MM.1S (cell line): ENCODE results near the gene CFAP61.

Experiments
- DNase-seq: peaks from one replicate; pipeline ENCODE4 v3.0.0-alpha.2; 2015
- H2AFZ ChIP-seq: fragments of 300-600 bp; sonication (generic); 2 replicates; pipeline ENCODE4 v1.6.0; 2016; ENCODE audit warnings: antibody characterized with exemption, low read length
- H3F3A ChIP-seq: fragments of 300-600 bp; sonication (generic); 2 replicates; pipeline ENCODE4 v1.6.1; 2016; ENCODE audit warnings: mild to moderate bottlenecking, antibody characterized with exemption, low read length, moderate library complexity, mixed read lengths; ENCODE audit not compliant: insufficient read depth
- H3K27ac ChIP-seq: fragments of 300-600 bp; sonication (generic); 2 replicates; pipeline ENCODE4 v1.5.1; 2016; ENCODE audit warnings: mild to moderate bottlenecking, low read length
- H3K27me3 ChIP-seq: fragments of 300-600 bp; sonication (generic); replicated peaks from 2 replicates; pipeline ENCODE4 v1.6.0; 2016; ENCODE audit warnings: low read length; ENCODE audit not compliant: insufficient read depth
- H3K36me3 ChIP-seq: fragments of 300-600 bp; sonication (generic); replicated peaks from 2 replicates; pipeline ENCODE4 v1.6.1; 2016; ENCODE audit warnings: mild to moderate bottlenecking, low read length, mixed read lengths; ENCODE audit not compliant: insufficient read depth
- H3K4me1 ChIP-seq: fragments of 300-600 bp; sonication (generic); 2 replicates; pipeline ENCODE4 v1.6.1; 2016; ENCODE audit warnings: low read length, mixed read lengths
- H3K4me2 ChIP-seq: fragments of 300-600 bp; sonication (generic); 2 replicates; pipeline ENCODE4 v1.6.0; 2016; ENCODE audit warnings: low read depth, low read length
- H3K4me3 ChIP-seq: fragments of 300-600 bp; sonication (generic); 2 replicates; pipeline ENCODE4 v1.5.1; 2016; ENCODE audit warnings: low read length, mixed read lengths
- H3K79me2 ChIP-seq: fragments of 300-600 bp; sonication (generic); 2 replicates; pipeline ENCODE4 v1.6.1; 2016; ENCODE audit warnings: mixed run types, low read length, mixed read lengths
- H3K9ac ChIP-seq: fragments of 300-600 bp; sonication (generic); 2 replicates; pipeline ENCODE4 v1.6.1; 2016; ENCODE audit warnings: low read length, mixed read lengths
- H3K9me2 ChIP-seq: fragments of 300-600 bp; sonication (generic); replicated peaks from 2 replicates; pipeline ENCODE4 v1.6.1; 2016; ENCODE audit warnings: mild to moderate bottlenecking, low read length, mixed read lengths; ENCODE audit not compliant: insufficient read depth
- H3K9me3 ChIP-seq: fragments of 300-600 bp; sonication (generic); replicated peaks from 2 replicates; pipeline ENCODE4 v1.6.1; 2016; ENCODE audit warnings: mild to moderate bottlenecking, low read length, mixed read lengths; ENCODE audit not compliant: insufficient read depth
- H4K20me1 ChIP-seq: fragments of 300-600 bp; sonication (generic); 2 replicates; pipeline ENCODE4 v1.6.1; 2016; ENCODE audit warnings: mild to moderate bottlenecking, low read length, moderate library complexity, mixed read lengths; ENCODE audit not compliant: insufficient read depth
- EZH2 ChIP-seq: fragments of 300-600 bp; sonication (generic); optimal IDR thresholded peaks from 2 replicates; pipeline ENCODE3; 2017; ENCODE audit warnings: low read depth, mild to moderate bottlenecking, antibody characterized with exemption, low read length, mixed read lengths
- EZH2phosphoT487 ChIP-seq: fragments of 300-600 bp; sonication (generic); IDR thresholded peaks from 2 replicates; pipeline ENCODE4 v1.6.1; 2018; ENCODE audit warnings: antibody characterized with exemption, low read length
- TF ChIP-seq, protein P1 (sequence below): fragments of 300-600 bp; sonication (generic); IDR thresholded peaks from 2 replicates; pipeline ENCODE4 v1.5.1; 2016; ENCODE audit warnings: antibody characterized with exemption, low read length, mixed read lengths

The CFAP61 gene

DNA sequence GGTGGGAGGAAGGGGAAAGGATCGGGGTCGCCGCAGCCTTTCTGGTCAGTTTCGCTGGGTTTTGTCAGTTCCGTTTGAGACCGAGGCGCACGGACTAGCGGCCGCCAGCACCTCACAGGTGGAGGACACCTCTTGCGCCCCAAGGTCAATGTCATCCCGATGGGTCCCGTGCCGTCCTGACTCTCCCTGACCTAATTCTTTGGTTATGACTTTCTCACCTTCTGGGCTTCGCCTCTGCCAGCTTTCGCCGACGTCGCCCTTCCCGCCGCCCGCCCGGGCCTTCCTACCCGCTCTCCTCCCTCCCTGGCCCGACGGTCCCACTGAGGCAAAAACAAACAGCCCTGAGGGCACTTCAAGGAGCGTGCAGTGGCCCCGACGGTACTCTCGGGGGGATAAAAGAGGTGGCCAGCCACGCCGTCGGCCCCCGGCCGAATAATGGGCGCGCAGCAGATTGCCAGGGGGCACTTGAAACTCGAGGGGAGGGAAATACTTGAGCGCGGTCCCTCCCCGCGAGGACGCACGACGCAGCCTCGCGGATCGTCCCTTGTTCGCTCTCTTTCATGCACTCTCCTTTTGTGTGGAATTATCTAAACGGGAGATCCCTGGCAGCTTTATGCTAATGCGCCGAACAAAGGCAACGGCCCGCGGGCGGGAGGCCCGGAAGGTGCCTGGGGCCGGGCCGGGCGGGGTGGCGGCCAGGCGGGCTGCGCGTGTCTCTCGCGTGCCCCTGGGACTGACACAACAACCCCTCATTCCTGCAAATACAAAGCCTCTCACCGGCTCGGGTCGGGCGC is 311.7 kb downstream of the CFAP61 start:
- Histone ChIP-seq H3K9ac (no peak overlapping the region), H3F3A (no peaks in the 10 kb centered on the region), H3K9me2 (no peaks in the 10 kb centered on the region), H3K4me3 (no peak overlapping the region; the same call in 1 of the 2 replicates), H4K20me1 (no peaks in the 10 kb centered on the region), H3K4me1 (peaks cover 8% of the 10 kb centered on the region; the same call in 1 of the 2 replicates), H3K36me3 (no peaks in the 10 kb centered on the region), H3K27me3 (peaks cover 66% of the 10 kb centered on the region), H3K27ac (no peak overlapping the region), H3K4me2 (peak overlapping the region; percentile 62), H2AFZ (no peak overlapping the region), H3K79me2 (no peaks in the 10 kb centered on the region), H3K9me3 (no peaks in the 10 kb centered on the region)
- DNase-seq, result peak; percentile 22
- TF ChIP-seq EZH2phosphoT487, result no peak

DNA sequence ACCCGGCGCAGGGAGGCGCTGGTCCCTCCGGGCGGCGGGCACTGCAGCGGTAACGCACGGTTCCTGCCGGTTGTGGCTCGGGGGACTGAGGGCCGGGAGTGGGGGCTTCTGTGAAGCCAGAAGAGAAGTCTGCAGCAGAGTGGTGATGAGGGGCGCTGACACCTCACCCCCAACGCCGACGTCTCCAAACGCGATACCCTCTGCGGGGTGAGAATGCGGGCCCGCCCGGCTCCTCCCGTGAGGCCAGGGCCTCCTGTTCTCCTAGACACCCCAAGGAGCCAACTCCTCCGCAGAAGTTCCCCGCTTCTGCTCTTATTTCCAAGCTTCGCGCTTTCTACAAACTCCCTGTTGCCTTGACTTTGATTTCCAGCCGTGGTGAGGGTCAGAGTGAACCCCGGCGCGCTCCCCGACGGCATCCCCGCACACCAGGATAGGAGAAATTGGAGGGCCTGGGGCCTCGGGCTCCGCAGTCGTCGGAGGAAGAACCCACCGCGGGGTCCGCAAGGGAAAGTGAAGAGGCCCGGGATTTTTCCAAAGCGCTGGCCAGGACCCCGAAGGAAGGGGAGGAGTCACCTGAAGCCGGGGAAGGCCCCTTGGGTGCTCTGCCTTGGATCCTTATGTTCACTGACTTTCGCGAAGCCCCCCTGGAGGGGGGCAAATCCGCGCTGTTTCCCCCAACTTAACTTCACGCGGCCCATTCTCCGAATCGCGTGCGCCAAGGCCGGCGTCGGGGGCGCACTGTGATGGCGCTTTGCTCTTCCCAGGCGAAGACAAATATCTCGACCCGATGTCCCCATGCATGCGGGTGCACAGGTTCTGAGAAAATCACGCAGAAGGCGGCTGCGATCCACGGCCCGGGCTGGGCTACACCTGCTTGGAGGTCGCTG is 312.5 kb downstream of the CFAP61 start:
- TF ChIP-seq EZH2phosphoT487 (no peak), EZH2 (no peak)
- TF ChIP-seq, protein P1, sequence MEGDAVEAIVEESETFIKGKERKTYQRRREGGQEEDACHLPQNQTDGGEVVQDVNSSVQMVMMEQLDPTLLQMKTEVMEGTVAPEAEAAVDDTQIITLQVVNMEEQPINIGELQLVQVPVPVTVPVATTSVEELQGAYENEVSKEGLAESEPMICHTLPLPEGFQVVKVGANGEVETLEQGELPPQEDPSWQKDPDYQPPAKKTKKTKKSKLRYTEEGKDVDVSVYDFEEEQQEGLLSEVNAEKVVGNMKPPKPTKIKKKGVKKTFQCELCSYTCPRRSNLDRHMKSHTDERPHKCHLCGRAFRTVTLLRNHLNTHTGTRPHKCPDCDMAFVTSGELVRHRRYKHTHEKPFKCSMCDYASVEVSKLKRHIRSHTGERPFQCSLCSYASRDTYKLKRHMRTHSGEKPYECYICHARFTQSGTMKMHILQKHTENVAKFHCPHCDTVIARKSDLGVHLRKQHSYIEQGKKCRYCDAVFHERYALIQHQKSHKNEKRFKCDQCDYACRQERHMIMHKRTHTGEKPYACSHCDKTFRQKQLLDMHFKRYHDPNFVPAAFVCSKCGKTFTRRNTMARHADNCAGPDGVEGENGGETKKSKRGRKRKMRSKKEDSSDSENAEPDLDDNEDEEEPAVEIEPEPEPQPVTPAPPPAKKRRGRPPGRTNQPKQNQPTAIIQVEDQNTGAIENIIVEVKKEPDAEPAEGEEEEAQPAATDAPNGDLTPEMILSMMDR, result no peak
- H3F3A ChIP-seq, result no peaks in the 10 kb centered on the region
- H3K9me3 ChIP-seq, result no peaks in the 10 kb centered on the region
- no peaks in the 10 kb centered on the region for H4K20me1 ChIP-seq
- no peaks in the 10 kb centered on the region for H3K9me2 ChIP-seq
- no peak overlapping the region for H3K27ac ChIP-seq
- no peak overlapping the region for H3K9ac ChIP-seq
- no peak overlapping the region for H3K4me3 ChIP-seq
- DNase-seq, result no peak
- 0 out of 2 replicates have a peak, but pooled peaks cover 3% of the 10 kb centered on the region for H3K4me1 ChIP-seq
- peaks cover 73% of the 10 kb centered on the region for H3K27me3 ChIP-seq
- no peaks in the 10 kb centered on the region for H3K36me3 ChIP-seq
- no peaks in the 10 kb centered on the region for H3K79me2 ChIP-seq
- H3K4me2 ChIP-seq, result no peak overlapping the region
- no peak overlapping the region for H2AFZ ChIP-seq

DNA sequence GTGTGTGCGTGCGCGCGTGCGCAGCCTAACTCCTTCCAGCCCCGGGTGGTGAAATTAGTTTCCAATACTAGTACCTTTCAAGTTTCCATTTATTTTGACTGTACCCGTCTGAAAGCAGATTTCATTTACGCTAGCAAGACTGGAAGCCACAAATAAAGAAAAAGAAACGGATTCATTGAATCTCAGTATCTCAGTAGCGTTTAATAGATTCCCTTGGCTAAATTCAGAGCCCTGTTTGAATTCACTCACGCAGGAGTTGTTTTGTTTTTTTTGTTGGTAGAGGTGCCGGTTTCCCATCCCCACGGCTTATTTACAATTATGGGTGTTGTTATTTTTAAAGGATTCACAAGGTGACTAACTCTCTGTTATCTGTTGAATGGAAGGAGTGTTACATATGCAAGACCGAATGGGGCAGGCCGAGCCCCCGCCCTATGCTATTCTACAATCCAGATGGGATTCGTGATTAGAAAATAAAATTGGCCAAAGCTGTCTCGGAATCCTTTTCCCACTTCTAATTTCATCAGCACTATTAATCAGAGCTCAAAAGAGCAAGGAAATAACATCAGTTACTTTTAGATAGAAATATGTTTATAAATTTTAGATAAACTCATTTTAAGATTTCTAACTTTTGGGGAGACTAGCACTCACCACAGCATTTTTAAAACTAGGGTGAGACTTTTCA is 313.3 kb downstream of the CFAP61 start:
- H3K9me3 ChIP-seq, result no peaks in the 10 kb centered on the region
- H3F3A ChIP-seq, result no peaks in the 10 kb centered on the region
- no peaks in the 10 kb centered on the region for H4K20me1 ChIP-seq
- no peak overlapping the region for H2AFZ ChIP-seq
- no peaks in the 10 kb centered on the region for H3K9me2 ChIP-seq
- H3K27me3 ChIP-seq, result peaks cover 79% of the 10 kb centered on the region
- no peak for DNase-seq
- no peak overlapping the region for H3K4me3 ChIP-seq
- H3K4me2 ChIP-seq, result no peak overlapping the region
- no peak overlapping the region for H3K27ac ChIP-seq
- TF ChIP-seq, protein P1, result no peak
- no peak for TF ChIP-seq EZH2phosphoT487
- no peak for TF ChIP-seq EZH2
- 0 out of 2 replicates have a peak, but pooled peaks cover 3% of the 10 kb centered on the region for H3K4me1 ChIP-seq
- no peaks in the 10 kb centered on the region for H3K36me3 ChIP-seq
- no peaks in the 10 kb centered on the region for H3K79me2 ChIP-seq
- H3K9ac ChIP-seq, result no peak overlapping the region
